SK-N-MC (cell line): ENCODE results near the gene FAN1.

Experiments
- DNase-seq: peaks from one replicate; pipeline ENCODE4 v3.0.0-alpha.2; 2011; ENCODE audit warnings: low read depth, low spot score
- H3K27ac ChIP-seq: fragments of 200-600 bp; sonication (generic); 2 replicates; pipeline ENCODE4 v1.5.1; 2016; ENCODE audit warnings: mixed run types
- H3K36me3 ChIP-seq: fragments of 200-600 bp; sonication (generic); 2 replicates; pipeline ENCODE4 v1.6.1; 2017; ENCODE audit warnings: antibody characterized with exemption, low read length, mixed read lengths; ENCODE audit not compliant: insufficient read depth
- H3K4me3 ChIP-seq: fragments of 200-600 bp; sonication (generic); 2 replicates; pipeline ENCODE4 v1.5.1; 2016
- H3K9ac ChIP-seq: fragments of 200-600 bp; sonication (generic); 2 replicates; pipeline ENCODE4 v1.8.0; 2017; ENCODE audit warnings: mixed run types, mixed read lengths; ENCODE audit not compliant: insufficient read length
- H3K9me3 ChIP-seq: fragments of 200-600 bp; sonication (generic); 2 replicates; pipeline ENCODE4 v1.6.1; 2017; ENCODE audit warnings: low read depth, mild to moderate bottlenecking, antibody characterized with exemption, low read length, moderate library complexity, mixed read lengths
- EZH2 ChIP-seq: fragments of 200-600 bp; sonication (generic); IDR thresholded peaks from one replicate; pipeline ENCODE4 v1.6.1; 2017; ENCODE audit warnings: antibody characterized with exemption
- FOXP2 ChIP-seq: optimal IDR thresholded peaks from 2 replicates; pipeline ENCODE3; 2011; ENCODE audit warnings: mild to moderate bottlenecking, moderate library complexity; ENCODE audit not compliant: insufficient read depth; ENCODE audit errors: extremely low read length, control extremely low read depth
- POLR2AphosphoS5 ChIP-seq: IDR thresholded peaks from 2 replicates; pipeline ENCODE4 v1.6.1; 2012; ENCODE audit warnings: mild to moderate bottlenecking, low read depth, low read length, borderline replicate concordance

Gene FAN1

DNA sequence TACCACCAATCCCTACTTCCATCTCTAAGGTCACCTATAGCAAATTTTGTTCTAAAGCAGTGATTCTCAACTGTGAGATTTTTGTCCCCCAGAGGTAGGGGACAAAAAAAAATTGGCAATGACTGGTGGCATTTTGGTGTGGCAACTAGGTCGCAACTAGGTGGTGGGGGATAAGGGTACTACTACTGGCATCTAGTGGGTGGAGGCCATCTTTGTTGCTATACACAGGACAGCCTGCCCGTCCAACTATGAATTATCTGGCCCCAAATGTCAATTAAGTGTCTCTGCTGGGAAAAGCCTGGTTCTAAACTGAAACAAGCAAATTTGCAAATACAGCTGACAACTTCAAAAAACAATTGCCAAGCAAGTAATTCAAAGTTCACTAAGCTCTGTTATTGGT, 86.3 kb downstream of the FAN1 start:
- Histone ChIP-seq H3K9ac (peak overlapping the region; percentile 91), H3K4me3 (peak overlapping the region; percentile 96), H3K9me3 (no peaks in the 10 kb centered on the region)

DNA sequence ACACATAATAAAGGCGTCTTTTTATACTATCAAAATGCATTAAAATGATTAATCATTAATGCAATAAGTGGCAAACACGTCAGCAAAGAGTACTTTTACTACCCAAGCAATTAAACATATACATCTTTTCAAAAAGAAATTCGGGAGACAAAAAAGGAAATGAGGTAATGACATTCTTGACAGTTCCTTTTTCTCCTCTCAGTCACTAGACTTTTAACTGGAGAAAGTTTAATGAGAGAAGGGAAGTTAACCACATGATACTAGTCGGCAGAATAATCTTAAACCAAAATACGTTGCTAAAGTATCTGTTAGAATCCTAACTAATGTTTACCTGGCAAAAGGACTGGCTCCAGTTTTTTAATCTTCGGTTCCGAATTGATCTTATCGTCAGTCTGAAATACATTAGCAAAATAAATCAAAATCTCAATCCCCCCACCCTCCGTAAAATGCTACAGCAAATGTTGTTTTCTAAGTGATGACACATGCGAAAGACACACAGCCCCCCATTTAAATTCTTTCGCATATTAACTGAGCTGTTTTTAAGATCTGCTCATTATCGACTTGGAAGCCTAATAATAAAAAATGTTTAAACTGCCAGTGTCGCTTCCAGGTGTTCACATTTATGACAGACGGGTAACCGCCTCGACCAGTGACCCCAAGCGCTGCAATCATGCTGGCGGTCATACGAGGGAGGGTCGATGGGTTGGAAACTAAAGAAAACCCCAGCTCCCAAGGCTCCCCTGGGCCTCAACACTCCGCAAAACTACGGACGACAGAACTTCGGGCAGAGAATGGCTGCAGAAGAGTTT, 86.9 kb downstream of the FAN1 start:
- Histone ChIP-seq H3K36me3 (no peaks in the 10 kb centered on the region), H3K9me3 (no peaks in the 10 kb centered on the region), H3K4me3 (peak overlapping the region; percentile 96), H3K9ac (peak overlapping the region; percentile 91), H3K27ac (no peak overlapping the region)
- TF ChIP-seq FOXP2 = no peak
- no peak for TF ChIP-seq EZH2
- TF ChIP-seq POLR2AphosphoS5 = no peak
- DNase-seq = no peak

More for the DNA sequence above, 86.3 kb downstream of the FAN1 start:
- no peak for TF ChIP-seq EZH2
- TF ChIP-seq FOXP2 = no peak
- no peak for TF ChIP-seq POLR2AphosphoS5
- Histone ChIP-seq H3K36me3 (no peaks in the 10 kb centered on the region), H3K27ac (no peak overlapping the region)
- DNase-seq = no peak

DNA sequence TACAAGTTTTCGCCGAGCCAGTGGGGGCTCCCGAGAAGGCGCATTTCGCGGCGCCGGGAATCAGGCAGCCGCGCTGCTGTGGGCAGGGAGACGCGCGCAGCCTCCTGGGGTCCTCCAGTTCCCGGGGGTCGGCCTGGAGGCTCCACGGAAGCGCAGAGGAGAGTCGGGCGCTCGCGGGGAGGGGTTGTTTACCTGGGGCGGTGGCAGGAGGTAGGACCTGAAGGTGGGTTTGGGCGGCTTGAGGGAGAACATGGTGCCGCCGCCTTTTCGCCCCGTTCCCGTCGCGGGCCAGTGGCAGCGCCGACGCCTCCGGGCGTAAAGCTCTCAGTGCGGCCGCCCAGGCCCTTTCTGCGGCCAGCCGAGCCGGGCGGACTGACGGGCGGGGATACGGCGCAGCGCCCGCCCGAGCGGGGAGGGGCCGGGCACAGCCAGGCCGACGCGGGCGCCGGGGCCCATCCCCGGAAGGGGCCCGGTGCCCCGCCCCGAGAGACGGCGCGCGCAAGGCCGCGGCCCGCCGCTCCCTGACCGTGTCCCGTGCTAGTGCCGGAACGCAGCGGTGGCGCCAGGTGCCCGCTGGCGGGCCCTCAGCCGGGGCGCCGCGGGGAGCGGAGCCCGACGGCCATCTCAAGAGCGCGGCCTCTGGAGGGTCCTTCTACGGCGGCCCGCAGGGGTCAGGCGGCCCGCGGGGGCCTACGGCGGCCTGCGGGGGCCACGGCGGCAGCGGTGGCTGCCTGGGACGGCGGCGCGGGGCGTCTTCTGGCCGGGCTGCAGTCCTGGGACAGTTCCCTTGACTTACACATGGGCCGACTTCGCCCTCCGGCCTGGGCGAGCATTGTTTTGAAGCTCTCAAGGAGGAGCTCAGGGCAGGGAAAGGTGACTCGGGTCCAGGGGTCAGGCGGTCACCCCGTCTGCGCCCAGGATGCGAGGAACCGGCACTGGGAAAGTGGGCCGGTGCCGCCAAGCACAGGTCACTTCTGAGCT, 87.8 kb downstream of the FAN1 start, which contains the start of gene MTMR10:
Gene MTMR10 (minus strand): TSS at position 374 of the 981 bp plus-strand sequence. CDS start 122 bp downstream, at position 252.
- no peaks in the 10 kb centered on the region for H3K36me3 ChIP-seq
- no peaks in the 10 kb centered on the region for H3K9me3 ChIP-seq
- peak within 1 kb of the TSS; percentile 91 for H3K9ac ChIP-seq
- TF ChIP-seq FOXP2 (no peak), EZH2 (no peak), POLR2AphosphoS5 (peak; percentile 58)
- H3K27ac ChIP-seq = peak within 1 kb of the TSS; percentile 60; the same call in 1 of the 2 replicates
- DNase-seq = no peak
- peak within 1 kb of the TSS; percentile 96 for H3K4me3 ChIP-seq

DNA sequence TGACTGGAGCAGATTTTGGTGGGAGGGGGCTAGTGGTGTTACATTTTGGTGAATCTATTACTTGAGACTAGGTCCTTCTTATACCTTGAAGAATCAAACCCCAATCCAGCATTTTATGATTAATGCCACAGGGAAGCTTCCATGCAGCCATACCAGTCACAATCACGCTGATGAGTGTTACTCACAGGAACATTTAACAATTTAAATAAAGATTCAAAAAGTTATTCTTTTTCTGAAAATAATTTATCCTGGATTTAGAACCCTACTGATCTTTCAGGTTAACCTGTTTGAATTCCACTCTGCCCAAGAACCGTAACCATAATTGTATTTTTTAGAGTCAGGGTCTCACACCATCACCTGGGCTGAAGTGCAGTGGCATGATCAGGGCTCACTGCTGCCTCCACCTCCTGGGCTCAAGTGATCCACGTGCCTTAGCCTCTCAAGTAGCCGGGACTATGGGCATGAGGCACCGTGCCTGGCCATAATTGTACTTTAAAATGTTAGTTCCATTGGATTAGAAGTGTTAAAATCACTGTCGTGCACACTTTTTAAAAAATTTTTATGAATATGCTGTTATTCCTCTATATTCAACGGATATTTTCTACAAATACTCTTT, 88.6 kb downstream of the FAN1 start:
- H3K9me3 ChIP-seq = no peaks in the 10 kb centered on the region
- H3K36me3 ChIP-seq = no peaks in the 10 kb centered on the region
- no peak for TF ChIP-seq EZH2
- TF ChIP-seq FOXP2 = no peak
- TF ChIP-seq POLR2AphosphoS5 = no peak
- no peak for DNase-seq
- H3K4me3 ChIP-seq = peak overlapping the region; percentile 96
- no peak overlapping the region for H3K27ac ChIP-seq
- H3K9ac ChIP-seq = peak overlapping the region; percentile 91
